HG03439 (cell line): ENCODE measurements around the gene CARD11.

Experiments used
- ATAC-seq: cut with Tn5 transposase; IDR thresholded peaks from one replicate; pipeline ENCODE4 v1.9.1; 2021; ENCODE audit warnings: mild to moderate bottlenecking, moderate library complexity; ENCODE audit not compliant: unreplicated experiment

Gene CARD11

GRCh38 chr7:2856388-2857169 is 187.1 kb downstream of the CARD11 start:
- ATAC-seq = no peak
